ENCODE results near the gene ANKRD50. TPM values are rescaled to one million over a fixed set of nuclear protein-coding genes. Genes with fewer than 3 reads are reported as not detected.

Gene ANKRD50
- total RNA-seq = 26.9 and 29.3 TPM in 2 replicates
- long read RNA-seq, partial matches to known transcripts = 9 of 12 reads
- long read RNA-seq, other reads (novel, unspliced or antisense) = 3 of 12 reads

DNA sequence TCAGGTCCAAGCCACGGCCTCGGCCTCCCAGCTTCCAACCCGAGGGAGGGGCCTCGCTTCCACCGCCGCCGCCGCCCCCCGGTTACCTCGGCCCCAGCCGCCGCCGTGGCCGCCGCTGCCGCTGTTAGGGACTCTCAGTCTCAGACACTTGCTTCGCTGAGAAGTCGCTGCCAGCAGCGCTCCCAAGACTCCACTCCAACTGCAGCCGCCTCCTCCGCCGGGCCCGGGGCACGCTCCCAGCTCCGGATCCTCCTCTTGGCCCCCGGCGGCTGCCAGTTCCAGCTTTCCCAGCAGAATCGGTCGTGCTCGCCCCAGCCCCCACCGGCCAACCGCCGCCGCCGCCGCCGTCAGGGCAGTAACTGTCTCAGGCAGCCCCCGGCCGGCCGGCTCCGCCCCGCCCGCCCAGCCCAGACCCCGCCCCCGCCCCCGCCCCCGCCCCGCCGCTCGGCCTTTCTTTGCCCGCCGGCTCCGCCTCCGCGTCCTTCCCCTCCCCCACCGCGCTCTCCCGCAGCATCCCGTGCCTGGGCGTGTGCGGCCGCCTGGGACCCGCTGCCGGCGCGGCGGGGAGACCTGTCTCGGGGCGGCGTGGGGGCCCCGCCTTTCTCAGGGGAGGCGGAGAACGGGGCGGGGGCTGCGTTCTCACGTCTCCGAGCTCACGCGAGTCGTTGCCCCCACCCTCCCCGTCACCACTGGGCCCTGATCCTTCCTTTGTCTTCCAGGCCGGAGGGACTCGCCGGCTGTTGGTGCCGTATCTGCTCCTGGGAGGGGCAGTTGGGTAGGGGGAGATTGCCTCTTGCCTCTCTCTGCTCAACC is at the start of gene ANKRD50:
ANKRD50 (minus strand) TSS at position 361 of the 813 bp plus-strand sequence. CDS start 2,221 bp downstream, outside the sequence.
- DNase-seq (ENCODE audit: low read depth, low spot score) = peak; percentile 85
- Mint-ChIP-seq H3K9me3 (no peaks in the 10 kb centered on the region), H3K4me3 (peak within 1 kb of the TSS; percentile 96), H3K27ac (ENCODE audit: unreplicated experiment) (peak within 1 kb of the TSS; percentile 100), H3K4me1 (peaks cover 23% of the 10 kb centered on the region), H3K27me3 (ENCODE audit: low read depth) (no peaks in the 10 kb centered on the region), H3K36me3 (ENCODE audit: low read depth) (no peaks in the 10 kb centered on the region)
- no peak for TF ChIP-seq CTCF (conservative IDR thresholded peaks at IDR 0.05)

- Mint-ChIP-seq H3K27ac (ENCODE audit: unreplicated experiment) (no peak overlapping the region), H3K36me3 (ENCODE audit: low read depth) (no peaks in the 10 kb centered on the region), H3K27me3 (ENCODE audit: low read depth) (no peaks in the 10 kb centered on the region), H3K4me3 (no peak overlapping the region), H3K4me1 (peaks cover 5% of the 10 kb centered on the region), H3K9me3 (peaks cover 2% of the 10 kb centered on the region)
- TF ChIP-seq CTCF (conservative IDR thresholded peaks at IDR 0.05) = no peak
- no peak for DNase-seq (ENCODE audit: low read depth, low spot score)
Measured at GRCh38 chr4:124757126-124757525, 44.6 kb upstream of the ANKRD50 start.

DNA sequence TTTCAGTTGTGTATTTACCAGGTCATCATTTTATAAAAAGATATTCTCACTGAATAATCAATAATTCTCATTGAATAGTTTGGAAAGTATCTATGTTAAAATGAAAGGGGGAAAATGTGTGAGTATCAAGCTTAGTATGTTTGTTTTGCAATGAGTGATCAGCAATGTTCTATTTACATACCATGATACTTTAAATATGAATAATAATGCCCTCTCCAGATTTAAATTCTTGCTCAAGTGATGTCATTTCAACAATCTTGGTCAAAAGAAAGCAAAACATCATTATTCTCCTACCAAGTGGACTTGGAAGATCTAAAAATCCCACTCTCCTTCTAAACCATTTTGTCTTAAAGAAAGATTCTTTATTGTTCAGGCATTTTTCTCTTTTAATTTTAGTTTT is 42.1 kb upstream of the ANKRD50 start:
- TF ChIP-seq CTCF (conservative IDR thresholded peaks at IDR 0.05) = no peak
- Mint-ChIP-seq H3K4me1 (no peaks in the 10 kb centered on the region), H3K27ac (ENCODE audit: unreplicated experiment) (no peak overlapping the region), H3K4me3 (no peak overlapping the region), H3K36me3 (ENCODE audit: low read depth) (no peaks in the 10 kb centered on the region), H3K9me3 (peaks cover 4% of the 10 kb centered on the region), H3K27me3 (ENCODE audit: low read depth) (no peaks in the 10 kb centered on the region)
- DNase-seq (ENCODE audit: low read depth, low spot score) = no peak

DNA sequence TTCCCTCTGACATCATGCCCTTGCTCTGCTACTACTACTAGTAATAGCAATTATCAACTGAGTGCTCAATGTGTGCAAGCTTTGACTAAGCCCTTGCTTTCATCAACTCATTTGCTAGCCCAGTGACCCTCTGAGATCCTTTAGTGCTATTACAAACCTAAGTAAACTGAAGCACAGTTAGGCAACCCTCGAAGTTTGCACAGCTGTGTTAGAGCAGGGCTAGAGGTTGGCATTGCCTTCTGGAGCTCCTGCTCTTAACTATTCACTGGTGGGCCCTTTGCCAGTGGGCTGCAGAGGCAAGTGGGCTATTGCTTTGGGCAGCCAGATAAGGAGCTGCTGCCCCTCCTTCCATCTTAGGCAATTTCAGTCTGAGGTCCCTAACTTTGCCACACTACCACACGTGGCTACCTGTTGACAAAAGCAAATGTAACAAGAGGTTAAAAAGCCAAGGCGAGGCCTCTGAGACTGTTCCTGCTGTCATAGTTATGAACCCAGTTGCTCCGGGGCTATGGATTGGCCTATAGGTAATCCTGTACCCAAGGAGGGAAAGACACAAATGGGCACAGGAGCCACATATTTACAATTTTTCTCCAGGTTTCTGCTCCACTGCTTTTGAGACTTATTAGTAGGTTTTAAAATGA is 41.5 kb upstream of the ANKRD50 start:
- peaks cover 3% of the 10 kb centered on the region for H3K9me3 Mint-ChIP-seq
- H3K27me3 Mint-ChIP-seq (ENCODE audit: low read depth) = no peaks in the 10 kb centered on the region
- no peaks in the 10 kb centered on the region for H3K36me3 Mint-ChIP-seq (ENCODE audit: low read depth)
- DNase-seq (ENCODE audit: low read depth, low spot score) = no peak
- no peak overlapping the region for H3K27ac Mint-ChIP-seq (ENCODE audit: unreplicated experiment)
- no peaks in the 10 kb centered on the region for H3K4me1 Mint-ChIP-seq
- H3K4me3 Mint-ChIP-seq = no peak overlapping the region
- no peak for TF ChIP-seq CTCF (conservative IDR thresholded peaks at IDR 0.05)

GRCh38 chr4:124749421-124749820 is 36.9 kb upstream of the ANKRD50 start:
- Mint-ChIP-seq H3K4me1 (peaks cover 11% of the 10 kb centered on the region), H3K27ac (ENCODE audit: unreplicated experiment) (no peak overlapping the region), H3K36me3 (ENCODE audit: low read depth) (no peaks in the 10 kb centered on the region), H3K4me3 (no peak overlapping the region), H3K9me3 (peaks cover 3% of the 10 kb centered on the region), H3K27me3 (ENCODE audit: low read depth) (no peaks in the 10 kb centered on the region)
- no peak for DNase-seq (ENCODE audit: low read depth, low spot score)
- TF ChIP-seq CTCF (conservative IDR thresholded peaks at IDR 0.05) = no peak

Measured in neural crest cell (in vitro differentiated cells).